ENCODE data around the gene ASAP2.

- TF ChIP-seq, protein P1, sequence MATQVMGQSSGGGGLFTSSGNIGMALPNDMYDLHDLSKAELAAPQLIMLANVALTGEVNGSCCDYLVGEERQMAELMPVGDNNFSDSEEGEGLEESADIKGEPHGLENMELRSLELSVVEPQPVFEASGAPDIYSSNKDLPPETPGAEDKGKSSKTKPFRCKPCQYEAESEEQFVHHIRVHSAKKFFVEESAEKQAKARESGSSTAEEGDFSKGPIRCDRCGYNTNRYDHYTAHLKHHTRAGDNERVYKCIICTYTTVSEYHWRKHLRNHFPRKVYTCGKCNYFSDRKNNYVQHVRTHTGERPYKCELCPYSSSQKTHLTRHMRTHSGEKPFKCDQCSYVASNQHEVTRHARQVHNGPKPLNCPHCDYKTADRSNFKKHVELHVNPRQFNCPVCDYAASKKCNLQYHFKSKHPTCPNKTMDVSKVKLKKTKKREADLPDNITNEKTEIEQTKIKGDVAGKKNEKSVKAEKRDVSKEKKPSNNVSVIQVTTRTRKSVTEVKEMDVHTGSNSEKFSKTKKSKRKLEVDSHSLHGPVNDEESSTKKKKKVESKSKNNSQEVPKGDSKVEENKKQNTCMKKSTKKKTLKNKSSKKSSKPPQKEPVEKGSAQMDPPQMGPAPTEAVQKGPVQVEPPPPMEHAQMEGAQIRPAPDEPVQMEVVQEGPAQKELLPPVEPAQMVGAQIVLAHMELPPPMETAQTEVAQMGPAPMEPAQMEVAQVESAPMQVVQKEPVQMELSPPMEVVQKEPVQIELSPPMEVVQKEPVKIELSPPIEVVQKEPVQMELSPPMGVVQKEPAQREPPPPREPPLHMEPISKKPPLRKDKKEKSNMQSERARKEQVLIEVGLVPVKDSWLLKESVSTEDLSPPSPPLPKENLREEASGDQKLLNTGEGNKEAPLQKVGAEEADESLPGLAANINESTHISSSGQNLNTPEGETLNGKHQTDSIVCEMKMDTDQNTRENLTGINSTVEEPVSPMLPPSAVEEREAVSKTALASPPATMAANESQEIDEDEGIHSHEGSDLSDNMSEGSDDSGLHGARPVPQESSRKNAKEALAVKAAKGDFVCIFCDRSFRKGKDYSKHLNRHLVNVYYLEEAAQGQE (IDR thresholded peaks at IDR 0.05; ENCODE audit: insufficient read depth in 1 of 2, low read depth in 2 of 2, low read length in 2 of 2): no peak
- TF ChIP-seq POLR2AphosphoS5 (IDR thresholded peaks at IDR 0.05; ENCODE audit: low read depth, low read length): no peak
Measured at GRCh38 chr2:9203876-9204275, 2.7 kb upstream of the ASAP2 start.

All from PFSK-1 (cell line).